Lower leg skin (tissue), 4 donors: ENCODE results near the gene BCAM. TPM values are rescaled to one million over a fixed set of nuclear protein-coding genes. Genes with fewer than 3 reads are reported as not detected.

Experiments used
- DNase-seq, 2 donors: peaks; one replicate each; pipeline ENCODE4 v3.0.0-alpha.2; 2019; ENCODE audit warnings: low spot score in 2 of 2
- H3K4me3 ChIP-seq: fragments of 200-600 bp; sonication (generic); 2 replicates; pipeline ENCODE4 v1.5.1; 2017; ENCODE audit warnings: mild to moderate bottlenecking, low read depth; ENCODE audit not compliant: poor library complexity, severe bottlenecking
- POLR2A ChIP-seq, 2 donors: fragments of 450-650 bp; IDR thresholded peaks; one replicate each; pipeline ENCODE4 v1.6.1; 2016 to 2017; ENCODE audit warnings: antibody characterized with exemption in 2 of 2, mild to moderate bottlenecking in 1 of 2, moderate library complexity in 1 of 2
- WGBS, 2 donors: methylation state at CpG; one replicate each; pipeline ENCODE4 v1.1.5; 2018; 5-methylcytosine and 5-hydroxymethylcytosine counted together
- intact Hi-C: fragments of 100-400 bp; cut with DNase I; formaldehyde crosslinking; loops from one replicate; pipeline ENCODE4 v1.15.0; 2023; ENCODE audit warnings: low total_unique reads
- total RNA-seq, 4 donors: library from RNA; depleted of rRNA; stranded (reverse); fragments of >200 nt; gene quantifications; one replicate each; pipeline ENCODE4 v1.1.0, GENCODE V29; 2016
- TF ChIP-seq, protein P1 (sequence below), 3 donors: fragments of 450-650 bp; IDR thresholded peaks; one replicate each; pipeline ENCODE4 v1.5.1; 2016; ENCODE audit warnings: antibody characterized with exemption in 3 of 3, mild to moderate bottlenecking in 3 of 3, moderate library complexity in 2 of 3

Gene BCAM
- total RNA-seq, 4 donors from 2014 or later = 32.3 to 73.5 (median 58.0) TPM

- DNase-seq = no peak
- 93 to 95% methylated on average over 6 of the region's 6 CpGs for WGBS, 2 donors
- H3K4me3 ChIP-seq = no peak overlapping the region
- intact Hi-C loops = no loop called here
- TF ChIP-seq, protein P1, sequence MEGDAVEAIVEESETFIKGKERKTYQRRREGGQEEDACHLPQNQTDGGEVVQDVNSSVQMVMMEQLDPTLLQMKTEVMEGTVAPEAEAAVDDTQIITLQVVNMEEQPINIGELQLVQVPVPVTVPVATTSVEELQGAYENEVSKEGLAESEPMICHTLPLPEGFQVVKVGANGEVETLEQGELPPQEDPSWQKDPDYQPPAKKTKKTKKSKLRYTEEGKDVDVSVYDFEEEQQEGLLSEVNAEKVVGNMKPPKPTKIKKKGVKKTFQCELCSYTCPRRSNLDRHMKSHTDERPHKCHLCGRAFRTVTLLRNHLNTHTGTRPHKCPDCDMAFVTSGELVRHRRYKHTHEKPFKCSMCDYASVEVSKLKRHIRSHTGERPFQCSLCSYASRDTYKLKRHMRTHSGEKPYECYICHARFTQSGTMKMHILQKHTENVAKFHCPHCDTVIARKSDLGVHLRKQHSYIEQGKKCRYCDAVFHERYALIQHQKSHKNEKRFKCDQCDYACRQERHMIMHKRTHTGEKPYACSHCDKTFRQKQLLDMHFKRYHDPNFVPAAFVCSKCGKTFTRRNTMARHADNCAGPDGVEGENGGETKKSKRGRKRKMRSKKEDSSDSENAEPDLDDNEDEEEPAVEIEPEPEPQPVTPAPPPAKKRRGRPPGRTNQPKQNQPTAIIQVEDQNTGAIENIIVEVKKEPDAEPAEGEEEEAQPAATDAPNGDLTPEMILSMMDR (IDR thresholded peaks at IDR 0.05) = no peak
- no peak for TF ChIP-seq POLR2A (IDR thresholded peaks at IDR 0.05)
Observed at GRCh38 chr19:44788971-44789370, 19.9 kb upstream of the BCAM start.

DNA sequence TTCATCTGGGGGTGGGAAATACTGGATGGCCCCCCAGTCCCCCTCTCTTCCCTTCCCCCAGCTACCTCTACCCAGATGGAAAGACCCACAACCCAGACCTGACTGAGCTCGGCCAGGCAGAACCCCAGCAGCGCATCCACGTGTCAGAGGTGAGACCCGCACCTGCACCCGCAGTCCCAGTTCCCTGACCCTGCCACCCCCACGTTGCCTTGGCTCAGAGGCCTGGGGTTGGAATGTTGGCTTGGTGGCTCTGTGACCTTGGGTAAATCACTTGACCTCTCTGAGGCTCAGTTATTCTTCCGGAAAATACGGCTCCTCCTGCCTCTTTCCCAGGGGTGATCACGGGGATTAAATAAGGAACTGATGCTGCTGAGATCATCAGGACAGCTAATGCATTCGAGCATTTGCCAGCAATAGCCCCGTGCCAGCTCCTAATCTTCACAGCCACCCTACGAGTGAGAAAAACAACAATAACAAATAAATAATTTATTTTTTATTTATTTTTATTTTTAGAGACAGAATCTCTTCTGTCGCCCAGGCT is 18.9 kb upstream of the BCAM start:
- no peak for DNase-seq
- no peak overlapping the region for H3K4me3 ChIP-seq
- 73% methylated on average over 11 to 13 of the region's 13 CpGs for WGBS, 2 donors
- intact Hi-C loops = loop anchor here (10.0 kb wide), 1 partner anchor 55 kb away; the partner anchor contains the start of gene NECTIN2
- TF ChIP-seq, protein P1 (IDR thresholded peaks at IDR 0.05) = no peak
- TF ChIP-seq POLR2A (IDR thresholded peaks at IDR 0.05) = no peak

DNA sequence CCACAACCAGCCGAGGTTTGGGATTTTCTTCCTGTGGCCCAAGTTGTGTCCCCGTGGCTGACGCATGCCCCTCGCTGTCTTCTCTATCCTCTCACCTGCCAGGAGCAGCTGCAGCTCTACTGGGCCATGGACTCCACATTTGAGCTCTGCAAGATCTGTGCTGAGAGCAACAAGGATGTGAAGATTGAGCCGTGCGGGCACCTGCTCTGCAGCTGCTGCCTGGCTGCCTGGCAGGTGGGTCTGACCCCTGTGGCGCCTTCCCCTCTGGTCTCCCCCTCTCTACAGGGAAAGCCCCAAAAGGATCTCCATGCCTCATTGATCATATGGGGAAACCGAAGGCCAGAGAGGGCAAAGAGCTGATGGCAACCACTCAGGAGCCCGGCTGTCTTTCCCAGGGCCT is 16.6 kb upstream of the BCAM start:
- intact Hi-C loops = loop anchor here (10.0 kb wide), 1 partner anchor 53 kb away; the partner anchor contains the start of gene NECTIN2
- TF ChIP-seq, protein P1 (IDR thresholded peaks at IDR 0.05) = no peak
- no peak for TF ChIP-seq POLR2A (IDR thresholded peaks at IDR 0.05)

GRCh38 chr19:44794610-44795009 is 14.3 kb upstream of the BCAM start:
- no peak overlapping the region for H3K4me3 ChIP-seq
- WGBS, 2 donors = 83 to 94% methylated on average over 4 of the region's 4 CpGs
- no peak for DNase-seq
- intact Hi-C loops = loop anchor here (10.0 kb wide), 1 partner anchor 50 kb away; the partner anchor contains the start of gene NECTIN2
- TF ChIP-seq POLR2A (IDR thresholded peaks at IDR 0.05) = no peak

More for the DNA sequence above, 16.6 kb upstream of the BCAM start:
- no peak overlapping the region for H3K4me3 ChIP-seq
- DNase-seq = no peak
- 91 to 94% methylated on average over 9 of the region's 9 CpGs for WGBS, 2 donors

GRCh38 chr19:44795398-44795987 is 13.4 kb upstream of the BCAM start:
- intact Hi-C loops = loop anchor here (10.0 kb wide), 1 partner anchor 49 kb away; the partner anchor contains the start of gene NECTIN2
- no peak overlapping the region for H3K4me3 ChIP-seq
- DNase-seq = no peak
- TF ChIP-seq POLR2A (IDR thresholded peaks at IDR 0.05) = no peak
- TF ChIP-seq, protein P1 (IDR thresholded peaks at IDR 0.05) = no peak
- WGBS, 2 donors = 90 to 92% methylated on average over 13 of the region's 13 CpGs

DNA sequence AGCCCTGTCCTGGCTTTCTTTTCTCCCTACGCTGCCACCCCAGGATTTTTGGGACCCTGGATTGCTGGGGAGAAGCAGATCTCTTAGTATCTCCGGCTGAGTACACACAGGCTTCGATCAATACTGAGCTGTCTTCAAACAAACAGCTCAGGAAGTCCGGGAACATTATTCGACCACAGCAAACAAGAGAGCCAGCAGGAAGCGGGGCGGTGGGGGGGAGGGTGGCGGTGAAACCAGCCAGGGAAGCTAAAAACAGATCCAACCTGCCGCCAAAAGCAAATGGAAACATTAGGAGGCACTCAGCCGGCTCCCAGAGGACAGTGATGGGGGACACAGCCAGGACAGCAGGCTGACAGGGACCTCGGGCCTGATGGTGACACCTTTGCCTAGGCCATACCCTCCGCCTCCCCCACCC is 12.2 kb upstream of the BCAM start:
- WGBS, 2 donors = 52% methylated on average over 12 of the region's 12 CpGs
- DNase-seq = no peak
- H3K4me3 ChIP-seq = no peak overlapping the region
- intact Hi-C loops = loop anchor here (10.0 kb wide), 1 partner anchor 48 kb away; the partner anchor contains the start of gene NECTIN2
- TF ChIP-seq POLR2A (IDR thresholded peaks at IDR 0.05) = no peak
- TF ChIP-seq, protein P1 (IDR thresholded peaks at IDR 0.05) = no peak
